GM19438 (cell line): ENCODE results near the gene NABP1.

Source experiments
- ATAC-seq: cut with Tn5 transposase; IDR thresholded peaks from one replicate; pipeline ENCODE4 v1.9.1; 2021; ENCODE audit warnings: low read depth; ENCODE audit not compliant: unreplicated experiment

NABP1 gene

DNA sequence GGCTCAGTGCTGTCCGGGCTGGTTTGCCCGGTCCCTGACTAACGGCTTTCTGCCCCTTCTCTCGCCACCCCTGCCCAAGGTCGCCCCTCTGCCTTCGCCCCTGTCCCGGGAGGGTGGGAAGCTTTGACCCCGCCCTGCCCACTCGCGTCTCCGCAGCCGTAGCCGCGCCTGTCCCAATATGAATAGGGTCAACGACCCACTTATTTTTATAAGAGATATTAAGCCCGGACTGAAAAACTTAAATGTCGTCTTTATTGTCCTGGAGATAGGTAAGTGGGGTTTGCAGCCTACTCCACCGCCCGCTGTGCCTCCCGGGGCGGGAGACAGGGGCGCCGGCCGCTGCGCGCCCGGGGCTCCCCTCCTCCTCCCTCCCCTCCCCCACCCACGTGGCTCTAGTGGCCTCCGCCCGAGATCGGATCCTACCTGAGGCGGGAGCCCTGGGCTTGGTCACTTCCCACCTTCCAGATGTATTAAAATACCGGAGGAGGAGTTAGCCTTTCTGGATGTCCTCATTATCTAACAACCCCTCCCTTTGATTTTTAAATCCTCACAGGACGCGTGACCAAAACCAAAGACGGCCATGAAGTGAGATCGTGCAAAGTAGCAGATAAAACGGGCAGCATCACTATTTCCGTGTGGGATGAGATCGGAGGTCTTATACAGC, 633 bp downstream of the NABP1 start:
- peak; percentile 13 for ATAC-seq

- no peak for ATAC-seq
Measured at GRCh38 chr2:191679818-191680600, 2.1 kb downstream of the NABP1 start.

GRCh38 chr2:191680639-191681038, 2.7 kb downstream of the NABP1 start:
- ATAC-seq = no peak

DNA sequence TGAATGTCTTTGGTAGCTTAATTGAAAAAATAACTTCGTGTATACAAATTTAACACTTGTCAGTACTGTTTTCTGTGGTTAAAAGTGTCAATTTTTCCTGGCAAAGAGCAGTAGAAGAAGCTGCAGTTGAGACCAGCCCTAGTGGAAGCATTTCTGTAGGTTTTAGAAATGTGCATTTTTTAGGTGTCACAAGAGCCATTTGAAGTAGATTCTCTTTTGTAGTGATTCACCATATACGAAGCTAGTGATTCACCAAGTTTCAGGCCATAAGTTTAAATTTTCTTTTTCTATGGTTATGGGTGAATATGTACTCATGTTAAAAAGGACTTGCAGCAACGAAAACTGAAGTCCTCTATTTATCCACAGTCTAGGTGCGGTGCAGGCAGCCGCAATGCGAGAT, 4.2 kb downstream of the NABP1 start:
- no peak for ATAC-seq

DNA sequence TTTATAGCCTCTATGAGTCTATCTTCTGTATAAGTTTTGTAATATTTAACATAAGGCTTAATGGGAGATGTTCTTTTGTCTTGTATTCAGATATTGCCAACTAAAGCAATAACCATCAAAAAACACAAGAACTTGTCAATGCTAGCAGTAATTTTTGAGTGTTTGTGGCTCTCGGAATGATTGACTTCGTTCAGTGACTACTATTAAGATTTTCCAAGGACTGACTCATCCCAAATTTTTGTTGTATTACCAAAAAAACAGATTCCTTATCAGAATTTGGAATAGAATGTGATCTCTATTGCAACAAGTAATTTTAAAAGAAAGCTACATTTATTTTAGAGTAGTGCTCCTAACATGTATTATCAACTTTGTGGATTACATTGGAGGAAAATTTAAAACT, 8.1 kb downstream of the NABP1 start:
- no peak for ATAC-seq

DNA sequence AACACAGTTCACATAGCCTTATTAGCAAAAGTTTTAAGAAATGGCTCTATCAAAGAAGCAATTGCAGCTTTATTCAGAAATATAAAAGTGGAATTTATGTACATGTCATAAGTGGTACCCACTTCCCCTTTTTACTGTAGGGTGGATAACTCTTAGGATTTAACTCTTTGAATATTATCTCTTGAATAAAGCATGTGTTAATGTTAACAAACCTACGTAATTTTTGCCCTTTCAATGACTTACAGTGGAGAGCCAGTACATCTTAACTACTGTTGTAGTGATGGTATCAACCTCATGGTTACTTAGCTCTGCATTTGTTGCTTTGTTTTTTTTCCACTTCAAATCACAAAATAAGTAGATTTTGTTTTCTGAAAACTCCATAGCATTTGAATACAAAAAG, 8.8 kb downstream of the NABP1 start:
- ATAC-seq = no peak

GRCh38 chr2:191687867-191688266, 9.9 kb downstream of the NABP1 start:
- no peak for ATAC-seq

DNA sequence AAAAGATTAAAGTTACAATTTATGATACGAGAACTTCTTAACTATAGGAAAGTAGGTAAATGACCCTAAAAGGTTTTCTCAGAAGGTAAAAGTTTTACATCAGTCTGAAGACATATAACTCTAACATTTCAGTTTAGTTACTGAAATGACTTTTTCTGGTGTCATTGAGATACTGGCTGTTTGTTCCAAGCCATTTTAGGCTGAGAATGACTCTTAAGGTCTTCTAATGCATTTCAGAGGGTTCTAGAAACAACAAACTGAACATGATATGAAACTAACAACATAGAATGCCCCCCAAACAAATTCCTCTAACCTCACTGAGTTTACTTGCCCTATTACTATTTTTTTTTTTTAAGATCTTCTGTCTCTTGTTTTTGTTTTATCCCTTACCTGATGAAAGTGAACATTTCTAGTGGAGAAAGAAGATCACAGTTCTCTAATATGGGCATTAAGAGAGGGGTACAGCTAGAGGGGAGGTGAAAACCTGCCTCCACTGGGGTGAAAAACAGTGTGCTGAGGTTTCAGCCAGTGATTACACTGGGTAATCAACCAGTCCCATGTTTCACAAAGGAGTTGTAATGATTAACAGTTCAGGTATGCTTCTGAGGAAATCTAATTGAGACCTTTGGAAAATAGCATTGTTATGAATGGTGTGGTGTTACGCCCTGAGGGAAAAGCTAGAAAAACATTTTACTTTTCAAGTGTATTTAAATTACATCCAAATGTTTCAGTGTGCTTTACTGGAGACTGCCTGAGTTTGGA, 11.2 kb downstream of the NABP1 start:
- ATAC-seq = no peak

- no peak for ATAC-seq
Measured at GRCh38 chr2:191690327-191690726, 12.4 kb downstream of the NABP1 start.

DNA sequence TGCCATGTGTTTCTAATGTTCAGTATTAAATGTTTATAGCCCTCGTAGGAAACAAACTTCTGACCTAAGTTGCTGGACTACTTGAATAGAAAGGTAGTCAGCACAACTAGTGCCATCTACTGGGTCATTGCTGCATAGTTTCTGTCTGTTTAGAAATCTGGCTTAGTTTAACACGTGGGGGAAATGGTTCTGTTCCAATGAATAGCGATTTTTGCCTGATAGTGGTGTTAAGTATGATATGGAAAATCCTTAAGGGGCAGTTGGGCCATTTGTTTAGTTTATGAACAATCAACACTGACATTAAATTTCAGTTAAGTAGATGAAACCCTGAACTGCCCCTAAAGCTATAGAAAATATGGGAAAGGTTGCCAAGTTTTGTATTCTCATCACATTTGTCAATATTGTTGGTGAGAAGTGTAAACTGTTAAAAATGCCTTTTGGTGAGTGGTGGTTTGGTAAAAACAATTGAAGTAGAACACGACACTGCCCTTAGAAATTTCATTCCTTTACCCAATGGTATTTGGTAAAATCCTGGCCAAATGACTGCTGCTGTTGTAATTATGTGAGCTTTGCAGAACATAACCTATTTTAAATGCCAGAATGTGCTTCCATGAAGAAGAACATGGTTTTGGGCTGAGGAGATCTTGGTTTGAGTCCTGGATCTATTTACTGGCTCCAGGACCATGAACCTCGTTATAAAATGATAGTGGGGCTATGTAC, 13.2 kb downstream of the NABP1 start:
- ATAC-seq = peak; percentile 69

DNA sequence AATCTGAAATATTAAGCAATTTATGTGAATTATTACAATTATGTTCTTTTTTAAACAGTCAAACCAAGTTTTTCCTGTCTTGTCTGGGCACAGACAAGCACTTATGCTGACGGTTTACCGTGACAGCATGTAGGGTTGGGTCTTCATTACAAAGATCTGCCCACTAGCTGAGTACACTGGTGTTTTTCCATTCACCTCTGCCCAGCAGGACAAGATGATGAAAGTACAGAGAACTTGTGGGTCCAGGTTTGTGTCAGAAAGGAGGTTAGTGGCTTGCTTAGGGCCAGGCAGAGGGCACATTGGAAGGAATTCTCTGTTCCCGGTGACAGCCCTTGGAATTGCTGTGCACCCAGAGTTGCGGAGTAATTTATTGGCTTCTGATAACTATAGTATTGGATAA, 14.0 kb downstream of the NABP1 start:
- no peak for ATAC-seq

DNA sequence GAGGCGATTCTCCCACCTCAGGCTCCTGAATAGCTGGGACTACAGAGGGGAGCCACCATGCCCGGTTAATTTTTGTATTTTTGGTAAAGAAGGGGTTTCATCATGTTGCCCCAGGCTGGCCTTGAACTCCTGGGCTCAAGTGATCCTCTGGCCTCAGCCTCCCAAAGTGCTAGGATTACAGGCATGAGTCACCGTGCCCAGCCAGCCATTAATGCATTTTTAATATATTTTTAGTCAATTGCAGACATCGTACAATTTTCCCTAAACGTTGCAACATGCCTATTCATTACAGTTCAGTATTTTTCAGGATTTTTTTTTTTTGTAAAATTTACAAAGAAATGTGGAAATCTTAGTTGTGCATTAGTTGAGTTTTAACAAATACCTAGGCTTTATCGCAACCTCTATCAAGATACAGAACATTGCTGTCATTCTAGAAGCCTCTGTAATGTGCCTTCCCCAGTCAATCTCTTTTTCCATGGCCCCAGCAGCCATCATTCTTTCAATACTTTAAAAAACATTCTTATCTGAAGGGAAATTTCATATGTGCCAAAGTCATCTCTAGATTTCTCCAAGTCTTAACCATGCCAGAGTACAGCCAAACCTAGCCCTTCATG, 14.7 kb downstream of the NABP1 start:
- ATAC-seq = no peak

GRCh38 chr2:191693166-191693565, 15.2 kb downstream of the NABP1 start:
- ATAC-seq = no peak

- no peak for ATAC-seq
Measured at GRCh38 chr2:191693778-191694177, 15.8 kb downstream of the NABP1 start.

DNA sequence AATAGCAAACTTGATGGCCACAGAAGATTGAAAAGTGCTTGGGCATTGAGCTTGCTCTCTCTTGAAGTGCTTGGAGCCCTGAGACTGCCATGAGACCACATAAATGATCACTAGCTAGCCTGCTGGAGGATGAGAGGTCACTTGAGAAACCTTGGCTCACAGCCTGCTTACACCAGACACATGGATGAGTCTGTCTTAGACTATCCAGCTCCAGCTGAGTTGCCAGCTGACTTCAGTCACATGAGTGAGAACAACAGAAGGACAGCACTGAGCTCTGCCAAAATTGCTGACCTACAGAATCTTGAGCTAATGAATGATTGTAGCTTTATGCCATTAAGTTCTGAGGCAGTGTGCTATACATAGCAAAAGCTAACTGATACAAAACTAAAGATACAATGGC, 18.1 kb downstream of the NABP1 start:
- no peak for ATAC-seq

DNA sequence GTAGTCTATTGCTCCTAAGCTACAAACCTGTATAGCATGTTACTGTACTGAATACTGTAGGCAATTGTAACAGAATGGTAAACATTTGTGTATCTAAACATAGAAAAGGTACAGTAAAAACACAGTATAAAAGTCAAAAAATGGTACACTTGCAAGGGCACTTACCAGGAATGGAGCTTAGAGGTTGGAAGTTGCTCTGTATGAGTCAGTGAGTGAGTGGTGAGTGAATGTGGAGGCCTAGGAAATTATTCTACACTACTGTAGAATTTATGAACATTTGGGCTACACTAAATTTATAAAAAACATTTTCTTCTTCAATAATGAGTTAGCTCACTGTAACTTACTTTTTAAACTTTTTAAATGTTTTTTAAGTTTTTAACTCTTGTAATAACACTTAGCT, 19.0 kb downstream of the NABP1 start:
- ATAC-seq = no peak

DNA sequence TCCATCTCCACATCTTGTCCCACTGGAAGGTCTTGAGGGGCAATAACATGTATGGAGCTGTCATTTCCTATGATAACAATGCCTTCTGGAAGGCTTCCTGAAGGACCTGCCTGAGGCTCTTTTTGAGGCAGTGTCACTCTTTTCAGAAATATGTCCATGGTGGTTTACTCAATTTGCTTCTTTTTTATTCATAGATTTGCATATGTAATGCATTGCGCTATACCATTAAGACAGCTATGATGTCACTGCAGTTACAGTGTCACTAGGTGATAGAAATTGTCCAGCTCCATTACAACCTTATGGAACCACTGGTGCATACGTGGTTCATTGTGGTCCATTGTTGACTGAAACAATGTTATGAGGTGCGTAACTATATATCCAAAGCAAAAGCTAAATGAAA, 19.9 kb downstream of the NABP1 start:
- ATAC-seq = no peak

GRCh38 chr2:191699341-191699945, 21.5 kb downstream of the NABP1 start:
- ATAC-seq = no peak

DNA sequence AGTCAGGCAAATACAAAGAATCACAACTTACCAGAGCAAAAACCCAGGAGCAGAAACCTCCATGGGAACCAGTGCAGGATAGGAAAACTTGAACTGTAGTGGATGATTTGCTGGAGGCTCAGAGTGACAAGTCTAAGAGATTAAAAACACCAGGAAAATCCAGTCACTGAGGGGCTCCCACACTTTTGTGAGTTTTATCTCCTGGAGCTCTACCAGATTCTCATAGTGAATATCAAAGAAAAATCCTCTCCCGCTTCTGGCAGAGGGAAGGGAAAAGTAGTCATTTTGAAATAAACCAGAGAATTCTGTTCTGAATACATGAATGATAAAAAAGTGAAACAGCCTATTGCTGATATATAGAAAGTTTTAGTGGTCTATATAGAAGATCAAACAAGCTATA, 23.1 kb downstream of the NABP1 start:
- ATAC-seq = no peak

DNA sequence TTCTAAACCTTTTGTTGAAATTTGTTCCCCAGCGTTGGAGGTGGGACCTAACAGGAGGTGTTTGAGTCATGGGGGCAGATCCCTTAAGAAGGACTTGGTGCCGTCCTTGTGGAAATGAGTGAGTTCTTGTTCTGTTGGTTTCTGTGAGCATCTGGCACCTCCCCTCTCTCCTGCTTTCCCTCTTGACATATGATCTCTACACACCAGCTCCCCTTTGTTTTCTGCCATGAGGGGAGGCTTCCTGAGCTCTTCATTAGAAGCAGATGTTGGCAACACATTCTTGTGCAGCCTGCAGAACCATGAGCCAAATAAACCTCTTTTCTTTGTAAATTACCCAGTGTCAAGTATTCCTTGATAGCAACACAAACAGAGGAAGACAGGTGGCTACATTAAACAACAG, 23.8 kb downstream of the NABP1 start:
- no peak for ATAC-seq
